ENCODE results near the gene GINS2. TPM values are rescaled to one million over a fixed set of nuclear protein-coding genes. Genes with fewer than 3 reads are reported as not detected.

Gene GINS2
- total RNA-seq, 1 experiment from 2014 or later = 12.0 TPM

GRCh38 chr16:85695196-85696128 is 6.7 kb upstream of the GINS2 start:
- intact Hi-C loops (cut with micrococcal nuclease; ENCODE audit: unreplicated experiment) = no loop called here
- DNase-seq (ENCODE audit: low read depth, low spot score) = no peak
- ATAC-seq = no peak
- Histone ChIP-seq H3K4me1 (ENCODE audit: control insufficient read depth, insufficient read depth, low read length) (peaks cover 4% of the 10 kb centered on the region; the same call in 1 of the 2 replicates), H3K27me3 (ENCODE audit: control insufficient read depth, insufficient read depth, low read length) (no peaks in the 10 kb centered on the region), H3K27ac (ENCODE audit: low read length) (no peak overlapping the region), H3K9me3 (ENCODE audit: control insufficient read depth, insufficient read depth, low read depth, low read length) (no peaks in the 10 kb centered on the region), H3K4me3 (ENCODE audit: low read depth in 2 of 2, low read length in 2 of 2) (no peak overlapping the region), H3K36me3 (ENCODE audit: control insufficient read depth, insufficient read depth, low read length) (no peaks in the 10 kb centered on the region)
- POLR2A ChIA-PET = no interaction called here
- in situ Hi-C loops (cut with HindIII; ENCODE audit: low pct_unique_long_range_greater_than_20kb, low sequenced_read_pairs) = no loop called here
- CTCF ChIA-PET = no interaction called here
- TF ChIP-seq TCF7L2 (IDR thresholded peaks at IDR 0.05; ENCODE audit: low read depth, low read length) = no peak
- BruUV-seq (replicated peaks) = no TSS peak

- Histone ChIP-seq H3K27me3 (ENCODE audit: control insufficient read depth, insufficient read depth, low read length) (no peaks in the 10 kb centered on the region), H3K27ac (ENCODE audit: low read length) (no peak overlapping the region), H3K9me3 (ENCODE audit: control insufficient read depth, insufficient read depth, low read depth, low read length) (no peaks in the 10 kb centered on the region), H3K4me1 (ENCODE audit: control insufficient read depth, insufficient read depth, low read length) (peaks cover 6% of the 10 kb centered on the region; the same call in 1 of the 2 replicates), H3K4me3 (ENCODE audit: low read depth in 2 of 2, low read length in 2 of 2) (no peak overlapping the region), H3K36me3 (ENCODE audit: control insufficient read depth, insufficient read depth, low read length) (peaks cover 2% of the 10 kb centered on the region; the same call in 1 of the 2 replicates)
- no peak for DNase-seq (ENCODE audit: low read depth, low spot score)
- ATAC-seq = no peak
- ChIA-PET CTCF (no interaction called here), POLR2A (no interaction called here)
- no TSS peak for BruUV-seq (replicated peaks)
- intact Hi-C loops (cut with micrococcal nuclease; ENCODE audit: unreplicated experiment) (no loop called here), in situ Hi-C loops (cut with HindIII; ENCODE audit: low pct_unique_long_range_greater_than_20kb, low sequenced_read_pairs) (no loop called here)
- TF ChIP-seq POLR2AphosphoS5 (IDR thresholded peaks at IDR 0.05; ENCODE audit: low read depth, low read length) (no peak), TCF7L2 (IDR thresholded peaks at IDR 0.05; ENCODE audit: low read depth, low read length) (no peak)
These were observed 1.8 kb upstream of the GINS2 start for GRCh38 chr16:85690469-85691064.

- intact Hi-C loops (cut with micrococcal nuclease; ENCODE audit: unreplicated experiment) = no loop called here
- Histone ChIP-seq H3K36me3 (ENCODE audit: control insufficient read depth, insufficient read depth, low read length) (peaks cover 2% of the 10 kb centered on the region; the same call in 1 of the 2 replicates), H3K27me3 (ENCODE audit: control insufficient read depth, insufficient read depth, low read length) (no peaks in the 10 kb centered on the region), H3K9me3 (ENCODE audit: control insufficient read depth, insufficient read depth, low read depth, low read length) (no peaks in the 10 kb centered on the region), H3K4me1 (ENCODE audit: control insufficient read depth, insufficient read depth, low read length) (peaks cover 6% of the 10 kb centered on the region; the same call in 1 of the 2 replicates), H3K27ac (ENCODE audit: low read length) (no peak overlapping the region), H3K4me3 (ENCODE audit: low read depth in 2 of 2, low read length in 2 of 2) (no peak overlapping the region)
- no peak for DNase-seq (ENCODE audit: low read depth, low spot score)
- no peak for ATAC-seq
- no TSS peak for BruUV-seq (replicated peaks)
- TF ChIP-seq REST (IDR thresholded peaks at IDR 0.05; ENCODE audit: insufficient read depth in 1 of 2, low read depth in 2 of 2, low read length in 1 of 2) (no peak), CTCF (IDR thresholded peaks at IDR 0.05) (no peak), SIN3A (IDR thresholded peaks at IDR 0.05; ENCODE audit: borderline replicate concordance, insufficient read depth, low read depth, low read length) (no peak), POLR2AphosphoS5 (IDR thresholded peaks at IDR 0.05; ENCODE audit: low read depth, low read length) (no peak), TCF7L2 (IDR thresholded peaks at IDR 0.05; ENCODE audit: low read depth, low read length) (no peak)
- ChIA-PET POLR2A (no interaction called here), CTCF (no interaction called here)
- in situ Hi-C loops (cut with HindIII; ENCODE audit: low pct_unique_long_range_greater_than_20kb, low sequenced_read_pairs) = no loop called here
These were observed 1.2 kb upstream of the GINS2 start for GRCh38 chr16:85689950-85690320.
